NCI-H2081 (cell line): ENCODE results near the gene ATXN7L1.
"Not testable (repeated sequence)": the region's sequence is repeated elsewhere in the genome, so short reads cannot be mapped to it uniquely, and the experiment has no call there.

Source experiments
- DNase-seq, 2 experiments: peaks; one replicate each; lab custom pipeline; 2025; lab: John Stamatoyannopoulos, UW

ATXN7L1 gene

GRCh38 chr7:105800849-105801534 lies 75.4 kb downstream of the ATXN7L1 start:
- DNase-seq, result no peak

- DNase-seq, result no peak
These were observed 76.0 kb downstream of the ATXN7L1 start for GRCh38 chr7:105800442-105800841.

- DNase-seq, result no peak
These were observed 76.7 kb downstream of the ATXN7L1 start for GRCh38 chr7:105799677-105800076.

- no peak for DNase-seq
These were observed 77.4 kb downstream of the ATXN7L1 start for GRCh38 chr7:105799006-105799405.

GRCh38 chr7:105797652-105798051 lies 78.7 kb downstream of the ATXN7L1 start:
- DNase-seq, result no peak

GRCh38 chr7:105796365-105796764 lies 80.0 kb downstream of the ATXN7L1 start:
- no peak for DNase-seq

GRCh38 chr7:105794741-105795729 lies 81.4 kb downstream of the ATXN7L1 start:
- no peak for DNase-seq

- no peak for DNase-seq
These were observed 83.7 kb downstream of the ATXN7L1 start for GRCh38 chr7:105792488-105793370.

- DNase-seq, result no peak
These were observed 84.5 kb downstream of the ATXN7L1 start for GRCh38 chr7:105791926-105792325.

- no peak for DNase-seq
These were observed 85.4 kb downstream of the ATXN7L1 start for GRCh38 chr7:105790996-105791395.

- DNase-seq, result not testable (repeated sequence)
These were observed 85.9 kb downstream of the ATXN7L1 start for GRCh38 chr7:105790452-105790851.

GRCh38 chr7:105788816-105789349 lies 87.5 kb downstream of the ATXN7L1 start:
- DNase-seq, result no peak

- no peak for DNase-seq
These were observed 88.0 kb downstream of the ATXN7L1 start for GRCh38 chr7:105788356-105788755.

- DNase-seq, result no peak
These were observed 88.6 kb downstream of the ATXN7L1 start for GRCh38 chr7:105787793-105788192.

- DNase-seq, result no peak
These were observed 89.6 kb downstream of the ATXN7L1 start for GRCh38 chr7:105786520-105787470.

- no peak for DNase-seq
These were observed 93.9 kb downstream of the ATXN7L1 start for GRCh38 chr7:105782391-105783042.

- peak in 1 of 2 experiments; percentile 55 for DNase-seq
These were observed 96.3 kb downstream of the ATXN7L1 start for GRCh38 chr7:105779856-105780780.

GRCh38 chr7:105778956-105779355 lies 97.4 kb downstream of the ATXN7L1 start:
- DNase-seq, result no peak
